Retinal pigment epithelial cell (primary cell): ENCODE data around the gene RIMBP3C.
"Not testable (repeated sequence)": the region's sequence is repeated elsewhere in the genome, so short reads cannot be mapped to it uniquely, and the experiment has no call there.

ENCODE experiments used
- DNase-seq: peaks from one replicate; pipeline ENCODE4 v3.0.0-alpha.2; 2010; ENCODE audit warnings: low read depth
- H3K4me3 ChIP-seq: 2 replicates; pipeline ENCODE4 v1.5.1; 2011; ENCODE audit warnings: mild to moderate bottlenecking, low read length, control low read depth, moderate library complexity
- TF ChIP-seq, protein P1 (sequence below): conservative IDR thresholded peaks from 2 replicates; pipeline ENCODE4 v1.5.1; 2011; ENCODE audit warnings: low read depth, low read length, control low read depth, inconsistent platforms

RIMBP3C gene, protein sequence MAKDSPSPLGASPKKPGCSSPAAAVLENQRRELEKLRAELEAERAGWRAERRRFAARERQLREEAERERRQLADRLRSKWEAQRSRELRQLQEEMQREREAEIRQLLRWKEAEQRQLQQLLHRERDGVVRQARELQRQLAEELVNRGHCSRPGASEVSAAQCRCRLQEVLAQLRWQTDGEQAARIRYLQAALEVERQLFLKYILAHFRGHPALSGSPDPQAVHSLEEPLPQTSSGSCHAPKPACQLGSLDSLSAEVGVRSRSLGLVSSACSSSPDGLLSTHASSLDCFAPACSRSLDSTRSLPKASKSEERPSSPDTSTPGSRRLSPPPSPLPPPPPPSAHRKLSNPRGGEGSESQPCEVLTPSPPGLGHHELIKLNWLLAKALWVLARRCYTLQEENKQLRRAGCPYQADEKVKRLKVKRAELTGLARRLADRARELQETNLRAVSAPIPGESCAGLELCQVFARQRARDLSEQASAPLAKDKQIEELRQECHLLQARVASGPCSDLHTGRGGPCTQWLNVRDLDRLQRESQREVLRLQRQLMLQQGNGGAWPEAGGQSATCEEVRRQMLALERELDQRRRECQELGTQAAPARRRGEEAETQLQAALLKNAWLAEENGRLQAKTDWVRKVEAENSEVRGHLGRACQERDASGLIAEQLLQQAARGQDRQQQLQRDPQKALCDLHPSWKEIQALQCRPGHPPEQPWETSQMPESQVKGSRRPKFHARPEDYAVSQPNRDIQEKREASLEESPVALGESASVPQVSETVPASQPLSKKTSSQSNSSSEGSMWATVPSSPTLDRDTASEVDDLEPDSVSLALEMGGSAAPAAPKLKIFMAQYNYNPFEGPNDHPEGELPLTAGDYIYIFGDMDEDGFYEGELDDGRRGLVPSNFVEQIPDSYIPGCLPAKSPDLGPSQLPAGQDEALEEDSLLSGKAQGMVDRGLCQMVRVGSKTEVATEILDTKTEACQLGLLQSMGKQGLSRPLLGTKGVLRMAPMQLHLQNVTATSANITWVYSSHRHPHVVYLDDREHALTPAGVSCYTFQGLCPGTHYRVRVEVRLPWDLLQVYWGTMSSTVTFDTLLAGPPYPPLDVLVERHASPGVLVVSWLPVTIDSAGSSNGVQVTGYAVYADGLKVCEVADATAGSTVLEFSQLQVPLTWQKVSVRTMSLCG (N-terminal part only)

DNA sequence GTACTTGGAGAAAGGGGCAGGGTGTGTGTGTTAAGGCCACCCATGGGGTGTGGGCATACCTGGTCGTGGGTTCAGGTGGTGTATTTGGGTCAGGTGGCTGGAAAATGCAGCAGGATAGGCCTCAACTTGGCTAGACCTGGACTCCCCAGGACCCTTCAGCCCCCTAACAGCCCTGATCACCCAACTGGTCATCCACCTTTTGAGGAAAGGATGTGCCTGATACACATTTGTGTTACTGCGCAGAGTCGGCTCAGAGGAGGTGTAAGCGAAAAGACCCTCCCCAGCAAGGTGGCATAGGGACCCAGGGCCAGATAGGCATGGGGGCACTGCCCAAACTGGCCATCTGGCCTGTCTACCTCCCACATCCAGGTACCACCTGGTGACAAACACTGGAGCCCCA, at the start of gene RIMBP3C:
Gene RIMBP3C, minus strand, starts transcription at position 101 of the 400 bp plus-strand sequence. CDS start 485 bp downstream, outside the sequence.
- DNase-seq, H3K4me3 ChIP-seq: not testable (repeated sequence)

DNA sequence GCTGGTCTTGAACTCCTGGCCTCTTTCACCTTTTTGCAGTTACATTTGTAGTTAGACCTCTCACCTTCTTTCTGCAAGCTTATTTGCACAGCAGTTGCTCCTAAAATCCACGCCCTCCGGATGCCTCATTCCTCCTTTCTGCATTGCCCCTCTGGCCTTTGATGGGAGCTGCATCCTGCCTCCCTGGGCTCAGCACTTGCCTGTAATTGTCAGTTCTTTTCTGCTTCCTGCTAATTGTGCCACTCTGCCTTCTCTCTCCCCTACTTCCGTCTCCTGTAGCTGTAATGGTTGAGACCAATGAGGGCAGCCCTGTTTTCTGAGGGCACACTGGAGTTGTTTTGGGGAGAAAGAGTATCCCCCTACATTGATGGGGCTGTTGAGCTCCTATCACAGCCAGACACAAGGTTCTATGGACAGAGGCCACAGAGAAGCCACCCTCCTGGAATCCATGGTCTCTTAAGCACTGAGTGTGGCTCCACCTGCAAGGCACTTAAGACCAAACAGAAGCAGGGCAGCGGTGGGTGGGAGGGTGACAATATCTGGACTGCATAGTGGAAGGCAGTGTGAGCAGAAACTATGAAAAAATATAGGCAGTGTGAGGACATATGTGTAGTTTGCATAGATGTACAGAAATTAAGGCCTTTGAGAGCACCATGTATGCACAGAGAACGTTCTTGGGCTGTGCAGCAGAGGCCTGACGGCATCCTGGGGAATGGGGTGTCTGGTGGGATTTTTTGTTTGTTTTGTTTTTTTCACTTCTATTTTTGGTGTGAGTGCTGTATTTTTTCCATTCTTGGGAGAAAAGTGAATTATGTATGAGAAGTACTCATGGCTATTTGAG, 48.0 kb upstream of the RIMBP3C start:
- DNase-seq: no peak
- H3K4me3 ChIP-seq: no peak overlapping the region
- TF ChIP-seq, protein P1, sequence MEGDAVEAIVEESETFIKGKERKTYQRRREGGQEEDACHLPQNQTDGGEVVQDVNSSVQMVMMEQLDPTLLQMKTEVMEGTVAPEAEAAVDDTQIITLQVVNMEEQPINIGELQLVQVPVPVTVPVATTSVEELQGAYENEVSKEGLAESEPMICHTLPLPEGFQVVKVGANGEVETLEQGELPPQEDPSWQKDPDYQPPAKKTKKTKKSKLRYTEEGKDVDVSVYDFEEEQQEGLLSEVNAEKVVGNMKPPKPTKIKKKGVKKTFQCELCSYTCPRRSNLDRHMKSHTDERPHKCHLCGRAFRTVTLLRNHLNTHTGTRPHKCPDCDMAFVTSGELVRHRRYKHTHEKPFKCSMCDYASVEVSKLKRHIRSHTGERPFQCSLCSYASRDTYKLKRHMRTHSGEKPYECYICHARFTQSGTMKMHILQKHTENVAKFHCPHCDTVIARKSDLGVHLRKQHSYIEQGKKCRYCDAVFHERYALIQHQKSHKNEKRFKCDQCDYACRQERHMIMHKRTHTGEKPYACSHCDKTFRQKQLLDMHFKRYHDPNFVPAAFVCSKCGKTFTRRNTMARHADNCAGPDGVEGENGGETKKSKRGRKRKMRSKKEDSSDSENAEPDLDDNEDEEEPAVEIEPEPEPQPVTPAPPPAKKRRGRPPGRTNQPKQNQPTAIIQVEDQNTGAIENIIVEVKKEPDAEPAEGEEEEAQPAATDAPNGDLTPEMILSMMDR: no peak

DNA sequence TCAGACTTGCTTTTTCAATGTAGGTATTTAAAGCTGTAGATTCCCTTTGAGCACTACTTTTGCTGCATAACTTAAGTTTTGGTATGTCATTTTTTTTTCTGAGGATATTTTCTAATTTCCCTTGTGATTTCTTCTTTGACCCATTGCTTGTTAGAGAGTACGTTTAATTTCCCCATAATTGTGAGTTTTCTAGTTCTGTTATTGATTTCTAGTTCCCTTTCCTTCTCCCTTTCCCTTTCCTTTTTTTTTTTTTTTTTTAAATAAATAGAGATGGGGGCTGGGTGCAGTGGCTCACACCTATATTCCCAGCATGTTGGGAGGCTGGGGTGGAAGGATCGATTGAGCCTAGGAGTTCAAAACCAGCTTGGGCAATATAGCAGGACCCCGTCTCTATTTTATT, 47.0 kb upstream of the RIMBP3C start:
- no peak overlapping the region for H3K4me3 ChIP-seq
- TF ChIP-seq, protein P1: no peak
- no peak for DNase-seq

DNA sequence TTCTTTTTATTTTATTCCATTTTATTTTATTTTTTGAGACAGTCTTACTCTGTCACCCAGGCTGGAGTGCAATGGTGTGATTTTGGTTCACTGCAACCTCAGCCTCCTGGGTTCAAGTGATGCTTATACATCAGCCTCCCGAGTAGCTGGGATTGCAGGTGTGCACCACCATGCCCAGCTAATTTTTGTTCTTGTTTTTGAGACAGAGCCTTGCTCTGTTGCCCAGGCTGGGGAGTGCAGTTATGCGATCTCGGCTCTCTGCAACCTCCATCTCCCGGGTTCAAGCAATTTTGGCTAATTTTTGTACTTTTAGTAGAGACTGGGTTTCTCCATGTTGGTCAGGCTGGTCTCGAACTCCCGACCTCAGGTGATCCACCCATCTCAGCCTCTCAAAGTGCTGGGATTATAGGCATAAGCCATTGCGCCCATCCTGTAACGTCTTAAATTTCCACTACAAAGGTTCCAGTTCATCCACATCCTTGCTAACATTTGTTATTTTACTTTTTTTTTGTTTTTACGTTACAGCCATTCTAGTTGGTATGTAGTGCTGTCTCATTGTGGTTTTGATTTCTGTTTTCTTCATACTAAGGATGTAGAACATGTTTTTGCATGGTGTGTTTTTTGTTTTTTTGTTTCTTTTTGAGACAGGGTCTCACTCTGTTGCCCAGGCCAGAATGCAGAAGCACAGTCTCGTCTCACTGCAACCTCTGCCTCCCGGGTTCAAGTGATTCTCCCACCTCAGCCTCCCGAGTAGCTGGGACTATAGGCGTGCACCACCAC, 45.3 kb upstream of the RIMBP3C start:
- H3K4me3 ChIP-seq, DNase-seq: not testable (repeated sequence)

DNA sequence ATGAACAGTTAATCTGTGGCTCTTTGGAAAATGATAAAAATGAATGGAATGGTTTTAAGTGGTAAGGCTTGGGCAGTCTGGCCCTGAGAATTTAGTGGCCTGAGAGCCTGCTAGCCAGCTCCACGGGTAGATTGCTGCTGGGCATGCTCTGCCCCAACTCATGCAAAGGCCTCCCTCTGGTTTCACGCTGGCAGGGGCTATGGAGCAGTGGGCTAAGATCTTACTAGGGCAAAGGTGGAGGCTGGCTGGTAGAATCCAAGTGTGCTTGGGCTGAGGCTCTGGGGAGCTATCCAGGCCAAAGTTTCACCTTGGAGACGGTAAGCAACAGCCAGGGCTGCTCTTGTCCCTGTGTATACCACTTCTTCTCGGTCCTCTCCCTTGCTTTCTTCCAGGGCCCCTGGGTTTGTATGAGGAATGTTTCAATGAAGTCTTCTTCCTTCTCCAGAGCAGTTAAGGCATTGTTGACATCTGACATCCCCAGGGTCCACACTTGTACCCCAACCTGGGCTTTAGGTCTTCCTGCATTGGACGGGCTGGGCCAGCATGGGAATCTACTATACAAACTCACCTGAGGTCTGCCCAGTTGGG, 43.7 kb upstream of the RIMBP3C start:
- TF ChIP-seq, protein P1: no peak
- DNase-seq: no peak
- H3K4me3 ChIP-seq: no peak overlapping the region

DNA sequence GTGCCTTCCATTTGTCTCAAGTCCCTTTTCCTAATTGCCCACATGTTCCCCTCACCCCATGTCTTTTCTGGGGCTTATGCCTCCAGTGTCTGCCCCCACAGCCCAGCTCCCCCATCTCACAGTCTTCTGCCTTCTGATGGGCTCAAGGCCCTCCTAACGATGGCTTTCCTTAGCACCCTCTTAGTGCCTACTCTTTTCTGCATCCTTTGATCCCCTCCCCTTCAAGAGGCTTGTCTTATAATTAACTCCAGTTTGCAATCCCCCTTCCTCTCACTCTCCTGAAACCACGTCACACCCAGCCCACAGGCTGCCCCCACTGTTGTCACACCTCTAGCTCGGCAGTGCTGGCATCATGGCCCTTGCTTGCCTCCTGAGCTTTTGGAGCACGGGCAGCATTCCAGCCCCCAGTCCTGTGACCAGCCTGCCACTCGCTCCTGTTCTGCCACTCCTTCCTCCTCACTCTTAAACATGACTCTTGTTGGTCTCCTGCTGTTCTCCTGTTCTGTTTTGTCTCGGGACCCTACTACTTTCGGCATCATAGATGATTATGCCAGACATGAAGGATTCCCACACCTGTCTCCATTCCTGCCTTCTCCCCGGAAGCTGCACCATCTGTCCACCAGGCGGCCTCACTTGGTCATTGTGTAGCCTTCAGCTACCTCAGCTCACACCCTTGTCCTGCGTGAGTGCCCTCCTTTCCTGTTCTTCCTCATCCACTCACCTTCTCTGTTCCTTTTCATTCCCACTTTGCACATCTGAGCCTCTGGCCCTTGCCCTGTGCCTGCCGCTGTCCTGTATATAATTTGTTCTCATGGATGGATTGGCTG, 42.4 kb upstream of the RIMBP3C start:
- no peak overlapping the region for H3K4me3 ChIP-seq
- DNase-seq: no peak
- TF ChIP-seq, protein P1: peak; percentile 61
